NCI-H69 (cell line): ENCODE data around the gene LYRM4.
A peak's percentile ranks its signal among the peaks of the same experiment; 100 is the strongest.

ENCODE experiments used
- DNase-seq: peaks from one replicate; lab custom pipeline; 2025; lab: John Stamatoyannopoulos, UW

LYRM4 gene

DNA sequence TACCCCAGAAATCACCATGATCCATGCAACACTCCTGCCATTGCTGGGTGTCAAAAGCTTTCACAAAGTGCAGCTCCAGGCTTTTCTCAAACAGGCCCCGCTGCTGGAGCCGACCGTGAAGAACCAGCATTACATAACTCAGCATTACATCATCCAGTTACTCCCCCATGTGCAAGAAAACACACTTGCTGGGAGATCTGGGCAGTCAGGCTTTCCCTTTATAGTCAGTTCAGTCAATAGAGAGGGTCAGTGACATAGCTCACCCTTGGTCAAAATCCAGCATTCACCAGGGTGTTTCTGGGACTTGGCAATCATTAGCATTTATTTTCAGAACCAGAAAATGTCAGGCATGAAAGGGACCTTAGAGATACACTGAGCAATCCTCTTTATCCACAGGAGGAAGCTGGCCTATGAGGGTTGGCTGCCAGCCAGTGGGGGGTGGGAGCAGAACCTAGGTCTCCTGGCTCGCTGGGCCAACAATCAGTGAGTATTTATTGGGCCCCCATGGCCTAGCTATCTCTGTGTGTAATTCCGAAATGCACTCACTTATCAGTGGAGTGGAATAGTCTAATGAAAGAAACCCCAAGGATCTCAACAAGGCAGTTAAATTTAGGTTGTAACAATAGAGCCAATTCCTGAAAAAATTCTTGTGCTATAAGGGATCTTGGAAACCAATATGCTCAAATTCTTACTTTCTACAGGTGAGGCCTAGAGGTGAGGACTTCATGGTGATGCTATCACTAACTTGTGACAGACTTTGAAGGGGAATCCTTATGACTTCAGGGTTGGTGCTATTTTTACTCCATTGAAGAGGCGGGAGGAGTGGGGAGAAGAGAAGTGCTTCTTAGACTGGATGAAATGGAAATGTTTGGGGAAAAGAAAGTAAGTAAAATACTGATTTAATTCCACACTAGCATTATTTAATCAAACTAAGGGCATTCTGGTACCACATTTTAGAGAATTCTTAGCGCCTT is 54.6 kb downstream of the LYRM4 start:
- peak; percentile 70 for DNase-seq

- DNase-seq = no peak
Measured at GRCh38 chr6:5205035-5205507, 55.7 kb downstream of the LYRM4 start.

- no peak for DNase-seq
Measured at GRCh38 chr6:5204376-5204775, 56.4 kb downstream of the LYRM4 start.

DNA sequence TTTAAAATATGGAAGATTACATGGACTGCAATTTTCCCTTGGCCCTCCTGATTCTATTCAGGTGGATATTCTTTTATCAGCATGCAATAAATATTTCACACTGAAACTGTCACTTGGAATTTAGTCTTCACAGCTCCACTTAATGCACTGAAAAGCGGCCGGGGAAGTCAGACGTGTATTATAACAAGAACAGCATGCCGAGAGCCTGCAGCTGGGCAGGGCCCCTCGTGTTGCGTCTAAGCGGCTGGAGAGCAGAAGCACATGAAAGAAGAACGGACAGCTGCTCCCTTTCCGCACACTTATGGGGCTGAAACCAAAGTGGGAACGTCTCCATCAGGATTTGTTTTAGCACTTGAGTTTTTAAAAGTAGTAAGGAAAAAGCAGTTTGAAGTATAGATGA is 57.2 kb downstream of the LYRM4 start:
- DNase-seq = no peak

- DNase-seq = no peak
Measured at GRCh38 chr6:5202941-5203340, 57.8 kb downstream of the LYRM4 start.

DNA sequence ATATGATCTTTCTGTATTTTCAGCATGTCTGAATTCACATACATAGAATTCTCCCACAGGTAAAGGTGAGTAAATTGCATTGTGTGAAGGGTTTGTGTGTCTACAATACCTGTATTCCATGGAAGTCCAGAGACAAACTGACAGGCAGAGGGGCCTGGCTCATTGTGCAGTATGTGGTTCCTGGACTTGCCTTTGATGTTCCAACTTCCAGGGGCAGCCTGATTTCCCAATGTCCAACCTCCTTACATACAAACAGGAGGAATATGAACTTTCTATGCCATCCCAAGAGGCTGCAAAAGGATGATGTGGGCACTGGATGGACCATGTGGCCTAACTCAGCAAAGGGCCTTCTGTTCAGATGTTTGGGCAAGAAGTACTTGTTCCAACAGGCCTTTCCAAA is 58.5 kb downstream of the LYRM4 start:
- no peak for DNase-seq

GRCh38 chr6:5201271-5201670 is 59.5 kb downstream of the LYRM4 start:
- no peak for DNase-seq

- no peak for DNase-seq
Measured at GRCh38 chr6:5199702-5200101, 61.0 kb downstream of the LYRM4 start.

DNA sequence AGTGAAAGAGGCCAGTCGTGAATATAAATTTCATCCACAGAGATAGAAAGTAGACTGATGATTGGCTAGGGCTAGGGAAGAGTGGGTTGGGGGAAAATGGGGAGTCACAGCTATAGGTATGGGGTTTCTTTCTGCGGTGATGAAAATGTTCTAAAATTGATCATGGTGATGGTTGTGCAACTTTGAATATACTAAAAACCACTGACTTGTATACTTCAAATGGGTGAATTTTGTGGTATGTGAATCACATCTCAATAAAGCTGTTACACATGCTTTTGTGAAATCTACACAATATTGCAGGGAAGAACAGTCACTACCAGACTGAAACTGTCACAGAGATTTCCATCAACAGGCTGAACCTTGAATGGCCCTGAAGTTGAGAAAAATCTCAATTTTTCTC is 61.5 kb downstream of the LYRM4 start:
- DNase-seq = no peak

DNA sequence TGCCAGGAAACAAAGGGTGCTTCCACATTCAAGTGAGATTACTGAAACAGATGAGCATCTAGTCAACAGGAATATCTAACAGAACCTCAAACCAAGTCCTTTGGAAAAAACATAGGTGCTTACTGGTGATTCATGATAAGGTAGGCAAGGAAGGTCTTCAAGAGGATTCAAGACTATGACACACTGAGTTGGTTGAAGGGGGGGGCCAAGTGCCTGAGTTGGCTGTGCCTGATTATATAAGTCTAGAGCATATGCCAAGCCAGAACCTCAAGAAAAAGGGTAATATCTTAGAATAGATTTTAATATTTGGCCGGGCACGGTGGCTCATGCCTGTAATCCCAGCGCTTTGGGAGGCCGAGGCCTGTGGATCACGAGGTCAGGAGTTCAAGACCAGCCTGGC is 63.7 kb downstream of the LYRM4 start:
- no peak for DNase-seq

DNA sequence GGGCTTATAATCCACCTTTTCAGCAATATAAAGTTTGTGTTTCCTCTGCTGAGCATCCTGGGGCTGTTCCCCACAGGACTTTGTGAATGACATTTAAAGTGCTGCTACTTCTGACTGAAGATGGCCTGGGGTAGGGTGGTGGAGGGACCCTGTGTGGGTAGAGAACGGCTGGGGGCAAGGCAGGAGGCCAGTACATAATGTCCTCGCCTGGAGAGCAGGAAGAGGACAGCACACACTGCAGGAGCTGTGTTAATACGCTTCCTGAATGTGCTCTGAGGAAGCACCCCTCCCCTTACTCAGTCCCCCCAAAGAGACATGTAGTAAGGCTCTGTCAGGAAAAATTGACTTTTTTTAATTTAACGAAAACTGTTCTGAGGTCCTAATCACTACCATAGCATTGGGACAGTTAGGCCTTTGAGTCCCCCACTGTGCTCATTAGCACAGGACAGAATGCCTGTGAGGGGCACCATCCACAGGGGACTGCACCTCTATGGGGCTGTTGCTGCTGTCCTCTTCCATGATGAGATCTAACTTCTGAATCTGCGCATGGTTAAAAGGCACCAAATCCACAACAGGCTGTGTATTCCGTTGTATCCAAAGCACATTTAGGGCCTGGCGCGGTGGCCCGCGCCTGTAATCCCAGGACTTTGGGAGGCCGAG is 68.5 kb downstream of the LYRM4 start:
- DNase-seq = no peak

DNA sequence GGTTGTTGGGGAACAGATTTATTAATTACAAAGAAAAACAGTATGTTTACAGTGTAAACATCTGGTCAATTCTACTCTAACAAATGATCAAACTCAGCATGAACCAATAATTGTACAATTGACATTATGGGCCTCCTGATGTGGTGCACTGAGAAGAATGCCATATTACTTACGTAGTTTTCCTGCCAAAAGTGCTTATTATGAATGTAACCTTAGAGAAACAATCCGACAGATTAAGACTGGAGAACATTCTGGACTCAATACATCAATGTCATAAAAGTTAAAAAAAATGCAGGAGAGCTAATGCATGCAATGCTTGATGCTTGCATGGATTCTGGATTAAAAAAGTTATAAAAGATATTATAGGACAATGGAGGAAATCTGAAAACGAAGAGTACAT is 69.0 kb downstream of the LYRM4 start:
- peak; percentile 52 for DNase-seq

GRCh38 chr6:5191222-5191621 is 69.5 kb downstream of the LYRM4 start:
- DNase-seq = no peak

GRCh38 chr6:5190507-5190906 is 70.2 kb downstream of the LYRM4 start:
- DNase-seq = no peak

- DNase-seq = no peak
Measured at GRCh38 chr6:5188646-5189045, 72.1 kb downstream of the LYRM4 start.

DNA sequence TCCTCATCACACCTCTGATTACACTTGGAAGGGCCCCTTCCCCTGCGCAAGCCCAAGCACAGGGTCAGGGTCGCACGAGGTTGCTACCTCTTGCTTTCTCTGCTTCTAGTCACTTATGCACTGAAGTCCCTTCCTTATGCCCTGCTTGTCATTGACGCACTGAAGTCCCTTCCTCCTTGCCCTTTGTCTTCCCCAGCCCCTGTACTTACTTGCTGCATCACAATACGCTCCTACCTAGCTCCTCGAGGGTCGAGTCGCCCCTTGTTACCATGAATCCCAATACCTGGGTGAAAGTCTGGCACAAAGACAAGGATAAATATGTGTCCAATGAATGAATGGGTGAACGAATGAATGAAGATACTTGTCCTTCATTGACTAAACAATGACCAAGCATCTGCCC is 75.9 kb downstream of the LYRM4 start:
- DNase-seq = no peak

- DNase-seq = no peak
Measured at GRCh38 chr6:5184218-5184617, 76.5 kb downstream of the LYRM4 start.

- DNase-seq = no peak
Measured at GRCh38 chr6:5181510-5182317, 79.0 kb downstream of the LYRM4 start.

- DNase-seq = no peak
Measured at GRCh38 chr6:5180636-5181035, 80.1 kb downstream of the LYRM4 start.

GRCh38 chr6:5179917-5180316 is 80.8 kb downstream of the LYRM4 start:
- no peak for DNase-seq

GRCh38 chr6:5178806-5179205 is 81.9 kb downstream of the LYRM4 start:
- no peak for DNase-seq

DNA sequence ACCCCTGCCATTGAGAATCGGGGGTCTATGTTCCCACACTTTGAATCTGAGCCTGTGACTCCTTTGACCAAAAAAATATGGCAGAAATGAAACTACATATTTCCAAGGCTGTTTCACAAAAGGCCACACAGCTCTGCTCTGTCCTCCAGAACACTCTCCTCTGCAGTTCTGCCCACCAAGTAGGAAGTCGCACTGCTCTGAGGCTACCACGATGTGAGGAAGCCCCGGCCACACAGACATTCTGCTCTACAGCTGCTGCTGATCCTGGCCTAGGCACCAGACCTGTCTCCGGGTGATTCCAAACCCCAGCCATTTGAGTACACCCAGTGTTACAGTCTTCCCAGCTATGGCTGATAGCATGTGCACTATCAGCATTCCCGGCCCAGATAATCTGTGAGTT is 85.1 kb downstream of the LYRM4 start:
- no peak for DNase-seq
